Measurements from ENCODE around the gene RPN2.

The RPN2 gene

GRCh38 chr20:37243937-37244571, 64.9 kb downstream of the RPN2 start:
- no peak for DNase-seq

GRCh38 chr20:37244572-37244957, 65.4 kb downstream of the RPN2 start:
- no peak for DNase-seq

GRCh38 chr20:37245216-37246150, 66.4 kb downstream of the RPN2 start:
- DNase-seq, result no peak

GRCh38 chr20:37246736-37247135, 67.6 kb downstream of the RPN2 start:
- DNase-seq, result no peak

- no peak for DNase-seq
These were observed 68.4 kb downstream of the RPN2 start for GRCh38 chr20:37247547-37247946.

GRCh38 chr20:37249304-37249703, 70.2 kb downstream of the RPN2 start:
- no peak for DNase-seq

GRCh38 chr20:37251825-37252477, 72.8 kb downstream of the RPN2 start:
- no peak for DNase-seq

GRCh38 chr20:37253087-37253486, 74.0 kb downstream of the RPN2 start:
- DNase-seq, result no peak

- no peak for DNase-seq
These were observed 75.2 kb downstream of the RPN2 start for GRCh38 chr20:37254114-37254878.

GRCh38 chr20:37256286-37256685, 77.2 kb downstream of the RPN2 start:
- DNase-seq, result no peak

GRCh38 chr20:37257530-37257929, 78.4 kb downstream of the RPN2 start:
- no peak for DNase-seq

GRCh38 chr20:37257988-37258387, 78.9 kb downstream of the RPN2 start:
- no peak for DNase-seq

- no peak for DNase-seq
These were observed 79.9 kb downstream of the RPN2 start for GRCh38 chr20:37259031-37259430.

- DNase-seq, result no peak
These were observed 80.7 kb downstream of the RPN2 start for GRCh38 chr20:37259865-37260264.

- no peak for DNase-seq
These were observed 81.8 kb downstream of the RPN2 start for GRCh38 chr20:37260923-37261322.

- no peak for DNase-seq
These were observed 82.6 kb downstream of the RPN2 start, which contains the start of gene GHRH for GRCh38 chr20:37261714-37262113. Gene GHRH (minus strand): TSS chr20:37261814. CDS start chr20:37256889, 4,925 bp downstream.

GRCh38 chr20:37262505-37262904, 83.4 kb downstream of the RPN2 start:
- DNase-seq, result no peak

- DNase-seq, result no peak
These were observed 84.6 kb downstream of the RPN2 start for GRCh38 chr20:37263686-37264085.

- no peak for DNase-seq
These were observed 86.0 kb downstream of the RPN2 start for GRCh38 chr20:37265152-37265551.

- DNase-seq, result no peak
These were observed 88.0 kb downstream of the RPN2 start for GRCh38 chr20:37266940-37267666.

GRCh38 chr20:37267667-37268313, 88.7 kb downstream of the RPN2 start:
- no peak for DNase-seq

Data from activated T-cell treated with anti-CD3 and anti-CD28 coated beads for 4 hours (primary cell).